H54 (cell line): ENCODE measurements around the gene PCED1A.
A peak's percentile ranks its signal among the peaks of the same experiment; 100 is the strongest.
"Not testable (repeated sequence)": the region's sequence is repeated elsewhere in the genome, so short reads cannot be mapped to it uniquely, and the experiment has no call there.

Experiments
- DNase-seq: peaks from one replicate; pipeline ENCODE4 v3.0.0; 2011; ENCODE audit warnings: low spot score, mixed read lengths; ENCODE audit not compliant: insufficient read length
- FAIRE-seq: peaks from 3 replicates; lab custom pipeline; 2011; peaks lifted over from hg19 to GRCh38; lab: Jason Lieb, UNC
- POLR2A ChIP-seq: IDR thresholded peaks from 2 replicates; pipeline ENCODE4 v1.6.1; 2011; ENCODE audit warnings: low read depth, mild to moderate bottlenecking, low read length

Gene PCED1A

GRCh38 chr20:2812189-2812588 is 28.3 kb downstream of the PCED1A start:
- TF ChIP-seq POLR2A, result no peak
- DNase-seq (no peak), FAIRE-seq (no peak)

GRCh38 chr20:2809690-2810089 is 30.8 kb downstream of the PCED1A start:
- FAIRE-seq, result no peak
- DNase-seq, result no peak
- no peak for TF ChIP-seq POLR2A

- DNase-seq, FAIRE-seq: not testable (repeated sequence)
These were observed 32.5 kb downstream of the PCED1A start for GRCh38 chr20:2807929-2808328.

- DNase-seq (no peak), FAIRE-seq (no peak)
- no peak for TF ChIP-seq POLR2A
These were observed 33.4 kb downstream of the PCED1A start for GRCh38 chr20:2807019-2807418.

GRCh38 chr20:2806351-2806701 is 34.1 kb downstream of the PCED1A start:
- DNase-seq (no peak), FAIRE-seq (no peak)
- no peak for TF ChIP-seq POLR2A

GRCh38 chr20:2805689-2806350 is 34.6 kb downstream of the PCED1A start:
- DNase-seq (no peak), FAIRE-seq (no peak)
- TF ChIP-seq POLR2A, result no peak

GRCh38 chr20:2804852-2805688 is 35.4 kb downstream of the PCED1A start:
- no peak for DNase-seq
- no peak for TF ChIP-seq POLR2A
- FAIRE-seq, result no peak

GRCh38 chr20:2804041-2804828 is 36.2 kb downstream of the PCED1A start:
- DNase-seq, result no peak
- no peak for FAIRE-seq
- no peak for TF ChIP-seq POLR2A

- FAIRE-seq (no peak), DNase-seq (no peak)
- no peak for TF ChIP-seq POLR2A
These were observed 39.1 kb downstream of the PCED1A start for GRCh38 chr20:2801286-2801728.

GRCh38 chr20:2800521-2801285 is 39.8 kb downstream of the PCED1A start, which contains the start of gene CPXM1:
TSS of gene CPXM1 (minus strand) at chr20:2800627. CDS start at chr20:2800572, 55 bp downstream.
- no peak for FAIRE-seq
- no peak for TF ChIP-seq POLR2A
- DNase-seq, result no peak

GRCh38 chr20:2799688-2800520 is 40.6 kb downstream of the PCED1A start:
- DNase-seq (no peak), FAIRE-seq (no peak)
- TF ChIP-seq POLR2A, result peak; percentile 15; the same call in 1 of the 2 replicates

- DNase-seq (no peak), FAIRE-seq (no peak)
- no peak for TF ChIP-seq POLR2A
These were observed 41.2 kb downstream of the PCED1A start for GRCh38 chr20:2799271-2799670.
